Left ventricle myocardium inferior (tissue), 1 donor: Measurements from ENCODE around the gene TTF2. TPM values are rescaled to one million over a fixed set of nuclear protein-coding genes. Genes with fewer than 3 reads are reported as not detected.
"Not testable (repeated sequence)": the region's sequence is repeated elsewhere in the genome, so short reads cannot be mapped to it uniquely, and the experiment has no call there.

ENCODE experiments used
- DNase-seq: peaks from one replicate; pipeline ENCODE4 v3.0.0-alpha.2; 2020
- H3K27ac ChIP-seq: fragments of 200-600 bp; replicated peaks from 2 replicates; pipeline ENCODE4 v1.8.0; 2021
- H3K27me3 ChIP-seq: fragments of 200-600 bp; 2 replicates; pipeline ENCODE4 v1.8.0; 2021; ENCODE audit warnings: low read depth
- H3K36me3 ChIP-seq: fragments of 200-600 bp; 2 replicates; pipeline ENCODE4 v1.8.0; 2021
- H3K4me1 ChIP-seq: fragments of 200-600 bp; 2 replicates; pipeline ENCODE4 v1.8.0; 2021
- H3K4me3 ChIP-seq: fragments of 200-600 bp; 2 replicates; pipeline ENCODE4 v1.8.0; 2021; ENCODE audit warnings: mild to moderate bottlenecking, moderate library complexity
- H3K9me3 ChIP-seq: fragments of 200-600 bp; replicated peaks from 2 replicates; pipeline ENCODE4 v1.8.0; 2021
- intact Hi-C: fragments of 100-400 bp; cut with micrococcal nuclease; formaldehyde crosslinking; loops from one replicate; pipeline ENCODE4 v1.11.0; 2022
- microRNA-seq: library from miRNA; unstranded; fragments of <30 nt; microRNA quantifications from one replicate; pipeline ENCODE4 v1.2.0, GENCODE V29; 2020
- total RNA-seq: library from RNA; stranded (reverse); fragmentation: NEBNext Ultra II Directional; extraction: Animal tissue kit (Norgen Biotek cat#: 25700); gene quantifications from one replicate; pipeline ENCODE4 v1.2.1, GENCODE V29; 2021
- TF ChIP-seq, protein P1 (sequence below): fragments of 200-600 bp; IDR thresholded peaks from 2 replicates; pipeline ENCODE4 v1.8.0; 2021; ENCODE audit warnings: antibody characterized with exemption, mild to moderate bottlenecking, borderline replicate concordance
- donor health status: DM: no; HTN: yes; CAD: no; lungs with severe emphysema.

TTF2 gene
- total RNA-seq, 1 donor from 2014 or later = 6.4 TPM

DNA sequence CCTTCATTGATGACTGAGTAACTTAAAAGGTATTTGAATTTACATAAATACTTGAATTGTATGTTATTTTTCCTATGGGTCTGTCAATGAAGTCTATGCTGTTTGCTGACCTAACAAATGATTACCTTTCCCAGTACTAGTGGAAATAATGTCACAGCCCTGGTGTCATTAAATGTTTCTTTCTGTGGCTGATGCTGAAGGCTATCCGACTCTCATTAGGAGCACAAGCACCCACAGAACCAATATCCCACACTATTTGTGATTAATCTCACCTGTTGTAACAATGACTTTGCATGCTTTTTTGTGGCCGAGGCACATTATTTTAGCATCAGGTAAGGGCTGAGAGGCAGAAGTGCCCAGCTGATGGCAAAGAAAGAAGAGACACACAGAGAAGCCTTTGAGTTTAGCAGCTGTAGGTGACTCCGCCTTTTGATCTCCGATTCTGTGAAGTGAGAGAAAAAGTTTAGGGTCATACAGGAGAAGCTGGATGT, 87.3 kb downstream of the TTF2 start:
- Histone ChIP-seq H3K4me1 (peaks cover 21% of the 10 kb centered on the region), H3K27ac (no peak overlapping the region), H3K4me3 (peak overlapping the region; percentile 38), H3K27me3 (peaks cover 6% of the 10 kb centered on the region), H3K36me3 (no peaks in the 10 kb centered on the region), H3K9me3 (peaks cover 3% of the 10 kb centered on the region)
- TF ChIP-seq, protein P1, sequence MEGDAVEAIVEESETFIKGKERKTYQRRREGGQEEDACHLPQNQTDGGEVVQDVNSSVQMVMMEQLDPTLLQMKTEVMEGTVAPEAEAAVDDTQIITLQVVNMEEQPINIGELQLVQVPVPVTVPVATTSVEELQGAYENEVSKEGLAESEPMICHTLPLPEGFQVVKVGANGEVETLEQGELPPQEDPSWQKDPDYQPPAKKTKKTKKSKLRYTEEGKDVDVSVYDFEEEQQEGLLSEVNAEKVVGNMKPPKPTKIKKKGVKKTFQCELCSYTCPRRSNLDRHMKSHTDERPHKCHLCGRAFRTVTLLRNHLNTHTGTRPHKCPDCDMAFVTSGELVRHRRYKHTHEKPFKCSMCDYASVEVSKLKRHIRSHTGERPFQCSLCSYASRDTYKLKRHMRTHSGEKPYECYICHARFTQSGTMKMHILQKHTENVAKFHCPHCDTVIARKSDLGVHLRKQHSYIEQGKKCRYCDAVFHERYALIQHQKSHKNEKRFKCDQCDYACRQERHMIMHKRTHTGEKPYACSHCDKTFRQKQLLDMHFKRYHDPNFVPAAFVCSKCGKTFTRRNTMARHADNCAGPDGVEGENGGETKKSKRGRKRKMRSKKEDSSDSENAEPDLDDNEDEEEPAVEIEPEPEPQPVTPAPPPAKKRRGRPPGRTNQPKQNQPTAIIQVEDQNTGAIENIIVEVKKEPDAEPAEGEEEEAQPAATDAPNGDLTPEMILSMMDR = no peak
- no peak for DNase-seq
- intact Hi-C loops = no loop called here

DNA sequence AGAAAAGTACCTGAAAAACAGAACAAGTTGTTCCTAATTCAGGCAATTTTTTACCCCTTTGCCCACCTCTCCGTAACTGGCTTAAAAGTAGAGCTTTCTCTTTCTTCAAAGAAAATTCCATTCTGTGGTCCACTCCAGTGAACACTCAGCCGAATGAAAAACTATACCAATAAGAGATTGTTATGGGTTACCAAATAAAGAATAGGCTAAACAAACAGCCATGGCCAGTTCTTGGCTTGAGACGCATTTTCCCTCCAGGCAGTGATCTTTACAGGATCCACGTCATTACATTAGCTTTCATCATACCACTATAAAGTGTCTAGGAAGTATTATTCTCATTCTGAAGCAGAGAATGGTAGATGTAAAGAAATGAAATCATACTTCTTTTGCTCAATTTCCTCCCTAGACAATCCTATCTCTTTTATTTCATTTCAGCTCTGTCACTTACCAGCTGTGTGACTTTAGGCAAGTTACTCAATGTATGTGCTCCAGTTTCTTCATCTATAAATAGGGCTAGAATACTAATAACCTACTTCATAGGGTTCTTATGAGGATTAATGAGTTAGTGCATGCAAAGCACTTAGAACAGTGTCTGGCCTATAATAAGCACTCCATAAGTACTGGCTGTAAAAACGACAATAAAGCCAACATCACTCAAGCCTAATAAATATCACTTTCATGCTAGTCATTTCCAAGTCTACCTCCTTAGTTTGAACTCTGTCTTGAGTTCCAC, 87.9 kb downstream of the TTF2 start:
- TF ChIP-seq, protein P1 = no peak
- Histone ChIP-seq H3K4me1 (peaks cover 21% of the 10 kb centered on the region), H3K27ac (no peak overlapping the region), H3K27me3 (peaks cover 6% of the 10 kb centered on the region), H3K9me3 (peaks cover 3% of the 10 kb centered on the region), H3K4me3 (no peak overlapping the region), H3K36me3 (no peaks in the 10 kb centered on the region)
- no peak for DNase-seq
- intact Hi-C loops = no loop called here

DNA sequence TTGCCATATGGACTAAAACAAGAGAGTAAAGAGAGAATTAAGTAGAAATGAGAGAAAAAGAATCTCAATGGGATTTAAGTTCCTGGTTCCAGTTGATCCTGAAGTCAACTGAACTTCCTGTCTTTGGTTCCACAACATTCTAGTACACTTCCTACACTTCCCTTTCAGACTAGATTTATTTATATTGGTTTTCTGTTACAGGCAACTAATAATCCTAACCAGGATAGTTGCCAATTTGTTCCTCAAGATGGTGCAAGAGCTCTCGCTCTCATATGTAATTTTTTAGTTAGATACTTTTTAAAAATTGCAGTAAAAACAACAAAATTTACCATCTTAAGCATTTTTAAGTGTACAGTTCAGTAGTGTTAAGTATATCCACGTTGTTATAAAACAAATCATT, 90.2 kb downstream of the TTF2 start:
- Histone ChIP-seq H3K27me3 (peaks cover 6% of the 10 kb centered on the region), H3K27ac (no peak overlapping the region), H3K4me3 (no peak overlapping the region), H3K36me3 (no peaks in the 10 kb centered on the region), H3K4me1 (peaks cover 21% of the 10 kb centered on the region), H3K9me3 (peaks cover 3% of the 10 kb centered on the region)
- DNase-seq = no peak
- intact Hi-C loops = no loop called here
- TF ChIP-seq, protein P1 = no peak

DNA sequence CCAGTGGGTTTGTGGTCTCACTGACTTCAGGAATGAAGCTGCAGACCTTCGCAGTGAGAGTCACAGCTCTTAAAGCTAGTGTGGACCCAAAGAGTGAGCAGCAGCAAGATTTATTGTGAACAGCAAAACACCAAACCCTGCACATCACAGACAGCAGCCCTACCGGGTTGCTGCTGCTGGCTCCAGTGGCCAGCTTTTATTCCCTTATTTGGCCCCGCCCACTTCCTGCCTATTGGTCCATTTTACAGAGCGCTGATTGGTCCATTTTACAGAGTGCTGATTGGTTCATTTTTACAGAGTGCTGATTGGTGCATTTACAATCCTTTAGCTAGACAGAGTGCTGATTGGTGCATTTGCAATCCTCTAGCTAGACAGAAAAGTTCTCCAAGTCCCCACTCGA, 91.2 kb downstream of the TTF2 start:
- H3K27me3 ChIP-seq, H3K27ac ChIP-seq, H3K9me3 ChIP-seq, intact Hi-C loops, H3K36me3 ChIP-seq, H3K4me3 ChIP-seq, DNase-seq: not testable (repeated sequence)
- H3K4me1 ChIP-seq = peaks cover 20% of the 10 kb centered on the region

Small RNAs within 50 kb of the gene (microRNA-seq; reads per million reads assigned to microRNA genes)
- 5.0 reads per million, percentile 13 among the genes with 10 or more reads in this experiment for gene MIR942

Other genes with a start within 250 kb of the TTF2 start
- 111 TPM for gene PTGFRN, start 150.4 kb upstream of the TTF2 start, total RNA-seq
- 0.74 TPM for gene CD101, start 58.6 kb upstream of the TTF2 start, total RNA-seq
- 13.0 TPM for gene TRIM45, start 61.4 kb downstream of the TTF2 start, total RNA-seq
- not detected for gene VTCN1, start 150.6 kb downstream of the TTF2 start, total RNA-seq